Thyroid gland (tissue), 4 donors: Measurements from ENCODE around the gene SERPINA5.

Experiments used
- CTCF ChIP-seq, 6 experiments: fragments of 200-600 bp in 3 of 6; fragments of 450-650 bp in 3 of 6; sonication (generic) in 3 of 6; IDR thresholded peaks; one replicate each; pipeline ENCODE4 v1.5.1; 2016 to 2019; ENCODE audit warnings: antibody characterized with exemption in 6 of 6, mild to moderate bottlenecking in 2 of 6, inconsistent platforms in 1 of 6, moderate library complexity in 1 of 6
- POLR2A ChIP-seq, 2 donors: fragments of 450-650 bp; IDR thresholded peaks; one replicate each; pipeline ENCODE4 v1.6.1; 2017; ENCODE audit warnings: antibody characterized with exemption in 2 of 2, mild to moderate bottlenecking in 2 of 2, moderate library complexity in 1 of 2

GRCh38 chr14:94619297-94619696, 38.1 kb downstream of the SERPINA5 start:
- no peak for TF ChIP-seq CTCF (IDR thresholded peaks at IDR 0.05)
- TF ChIP-seq POLR2A (IDR thresholded peaks at IDR 0.05): no peak
